Breast epithelium (tissue), 4 donors: ENCODE measurements around the gene HSPB6. TPM values are rescaled to one million over a fixed set of nuclear protein-coding genes. Genes with fewer than 3 reads are reported as not detected.

Source experiments
- DNase-seq, 2 donors: peaks; one replicate each; pipeline ENCODE4 v3.0.0-alpha.2; 2019; ENCODE audit warnings: low spot score in 2 of 2
- H3K27ac ChIP-seq, 2 donors: fragments of 200-600 bp; sonication (generic) in 1 of 2; one replicate each; pipeline ENCODE4 v1.5.1; 2016 to 2019; ENCODE audit warnings: mild to moderate bottlenecking in 1 of 2
- H3K27me3 ChIP-seq, 2 donors: fragments of 200-600 bp; sonication (generic) in 1 of 2; one replicate each; pipeline versions ENCODE4 v1.5.1 to v1.6.0; 2017 to 2019; ENCODE audit warnings: control low read depth in 1 of 2, mild to moderate bottlenecking in 1 of 2
- H3K36me3 ChIP-seq: fragments of 200-600 bp; one replicate; pipeline ENCODE4 v1.5.1; 2019
- H3K4me1 ChIP-seq, 2 donors: fragments of 200-600 bp; sonication (generic); one replicate each; pipeline ENCODE4 v1.5.1; 2016 to 2019; ENCODE audit warnings: control low read depth in 1 of 2
- H3K4me3 ChIP-seq, 3 donors: fragments of 200-600 bp; sonication (generic); 1 replicate in 2 of 3; 2 replicates in 1 of 3; pipeline ENCODE4 v1.5.1; 2016 to 2019; ENCODE audit warnings: mild to moderate bottlenecking in 3 of 3, moderate library complexity in 2 of 3
- H3K9me3 ChIP-seq, 2 donors: fragments of 200-600 bp; sonication (generic) in 1 of 2; one replicate each; pipeline ENCODE4 v1.5.1; 2016 to 2019; ENCODE audit warnings: control low read depth in 1 of 2
- POLR2A ChIP-seq: fragments of 450-650 bp; IDR thresholded peaks from one replicate; pipeline ENCODE4 v1.6.1; 2016; ENCODE audit warnings: antibody characterized with exemption, mild to moderate bottlenecking, moderate library complexity
- POLR2AphosphoS5 ChIP-seq, 3 donors: sonication (generic); formaldehyde crosslinking; IDR thresholded peaks; one replicate each; pipeline ENCODE4 v1.6.1; 2017; ENCODE audit warnings: antibody characterized with exemption in 3 of 3
- intact Hi-C: fragments of 100-400 bp; cut with DNase I; formaldehyde crosslinking; loops from one replicate; pipeline ENCODE4 v1.15.1; 2023; ENCODE audit warnings: low total_unique reads
- total RNA-seq, 3 donors: library from RNA; depleted of rRNA; stranded (reverse); fragments of >200 nt; gene quantifications; one replicate each; pipeline ENCODE4 v1.1.0, GENCODE V29; 2016
- TF ChIP-seq, protein P1 (sequence below), 3 donors: fragments of 450-650 bp; IDR thresholded peaks; one replicate each; pipeline ENCODE4 v1.5.1; 2016 to 2017; ENCODE audit warnings: antibody characterized with exemption in 3 of 3, mild to moderate bottlenecking in 3 of 3, moderate library complexity in 3 of 3

Gene HSPB6
- total RNA-seq, 3 donors from 2014 or later: 31.0 to 144 (median 81.9) TPM

DNA sequence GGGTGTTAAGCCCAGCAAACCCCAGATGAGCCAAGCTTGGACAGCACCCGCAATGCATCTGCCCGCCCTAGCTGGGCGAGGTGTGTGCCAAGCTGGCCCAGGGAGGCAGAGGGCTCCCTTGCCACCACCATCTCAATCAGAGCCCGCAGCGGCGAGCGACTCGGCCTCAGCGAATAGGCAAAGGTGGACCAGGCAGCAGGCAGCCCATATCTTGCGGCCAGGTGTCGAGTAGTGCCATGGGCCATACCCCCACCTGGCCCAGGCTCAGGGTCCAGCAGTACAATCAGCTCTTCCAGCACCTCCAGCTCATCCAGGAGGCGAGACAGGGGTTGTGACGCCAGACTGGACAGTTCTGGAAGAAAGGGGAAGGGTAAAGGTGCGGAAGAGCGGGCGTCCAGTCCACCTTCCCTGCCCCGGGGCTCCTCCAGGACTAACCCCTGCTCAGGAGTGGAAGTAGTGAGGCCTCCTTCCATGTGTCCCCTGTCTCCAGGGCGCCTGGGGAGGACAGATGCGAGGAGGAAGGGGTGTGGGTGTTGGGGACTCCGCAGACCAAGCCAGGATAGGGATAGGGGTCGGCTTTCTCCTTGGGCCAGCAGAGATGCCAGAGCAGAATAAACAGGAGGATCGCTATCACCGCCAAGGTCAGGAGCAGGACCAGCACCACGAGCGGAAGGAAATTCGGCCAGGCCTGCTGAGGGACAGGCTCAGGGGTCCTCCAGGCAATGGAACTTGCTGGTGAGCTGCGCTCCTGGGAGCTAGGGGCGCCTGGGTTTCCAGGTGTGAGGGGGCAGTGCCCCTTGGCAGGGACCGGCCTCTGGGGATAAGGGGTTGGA is 17.3 kb downstream of the HSPB6 start:
- peak overlapping the region; percentile 53 to 76 (median 65) for H3K4me3 ChIP-seq
- H3K27me3 ChIP-seq: no peaks in the 10 kb centered on the region
- intact Hi-C loops: no loop called here
- H3K36me3 ChIP-seq: peaks cover 7% of the 10 kb centered on the region
- H3K9me3 ChIP-seq: no peaks in the 10 kb centered on the region
- TF ChIP-seq POLR2AphosphoS5 (IDR thresholded peaks at IDR 0.05) (no peak), POLR2A (no peak)
- TF ChIP-seq, protein P1, sequence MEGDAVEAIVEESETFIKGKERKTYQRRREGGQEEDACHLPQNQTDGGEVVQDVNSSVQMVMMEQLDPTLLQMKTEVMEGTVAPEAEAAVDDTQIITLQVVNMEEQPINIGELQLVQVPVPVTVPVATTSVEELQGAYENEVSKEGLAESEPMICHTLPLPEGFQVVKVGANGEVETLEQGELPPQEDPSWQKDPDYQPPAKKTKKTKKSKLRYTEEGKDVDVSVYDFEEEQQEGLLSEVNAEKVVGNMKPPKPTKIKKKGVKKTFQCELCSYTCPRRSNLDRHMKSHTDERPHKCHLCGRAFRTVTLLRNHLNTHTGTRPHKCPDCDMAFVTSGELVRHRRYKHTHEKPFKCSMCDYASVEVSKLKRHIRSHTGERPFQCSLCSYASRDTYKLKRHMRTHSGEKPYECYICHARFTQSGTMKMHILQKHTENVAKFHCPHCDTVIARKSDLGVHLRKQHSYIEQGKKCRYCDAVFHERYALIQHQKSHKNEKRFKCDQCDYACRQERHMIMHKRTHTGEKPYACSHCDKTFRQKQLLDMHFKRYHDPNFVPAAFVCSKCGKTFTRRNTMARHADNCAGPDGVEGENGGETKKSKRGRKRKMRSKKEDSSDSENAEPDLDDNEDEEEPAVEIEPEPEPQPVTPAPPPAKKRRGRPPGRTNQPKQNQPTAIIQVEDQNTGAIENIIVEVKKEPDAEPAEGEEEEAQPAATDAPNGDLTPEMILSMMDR (IDR thresholded peaks at IDR 0.05): no peak
- DNase-seq: no peak
- H3K4me1 ChIP-seq: peaks cover 6 to 11% of the 10 kb centered on the region in 2 donors
- H3K27ac ChIP-seq: peak overlapping the region; percentile 66 to 89

- intact Hi-C loops: no loop called here
- Histone ChIP-seq H3K36me3 (peaks cover 7% of the 10 kb centered on the region), H3K27me3 (no peaks in the 10 kb centered on the region), H3K4me3 (no peak overlapping the region), H3K9me3 (no peaks in the 10 kb centered on the region), H3K4me1 (peaks cover 5 to 6% of the 10 kb centered on the region in 2 donors), H3K27ac (peak overlapping the region in 1 of 2 donors; percentile 89)
- no peak for DNase-seq
- TF ChIP-seq POLR2AphosphoS5 (IDR thresholded peaks at IDR 0.05) (no peak), POLR2A (no peak)
- TF ChIP-seq, protein P1 (IDR thresholded peaks at IDR 0.05): no peak
Measured at GRCh38 chr19:35738887-35739229, 18.0 kb downstream of the HSPB6 start.

- H3K36me3 ChIP-seq: peaks cover 7% of the 10 kb centered on the region
- intact Hi-C loops: no loop called here
Measured at GRCh38 chr19:35738021-35738886, 18.6 kb downstream of the HSPB6 start.

GRCh38 chr19:35736913-35737886 is 19.6 kb downstream of the HSPB6 start:
- intact Hi-C loops: no loop called here
- peaks cover 5 to 6% of the 10 kb centered on the region in 2 donors for H3K4me1 ChIP-seq
- H3K4me3 ChIP-seq: no peak overlapping the region
- no peaks in the 10 kb centered on the region for H3K9me3 ChIP-seq
- H3K27ac ChIP-seq: no peak overlapping the region
- H3K36me3 ChIP-seq: peaks cover 7% of the 10 kb centered on the region
- TF ChIP-seq, protein P1 (IDR thresholded peaks at IDR 0.05): no peak
- TF ChIP-seq POLR2AphosphoS5 (IDR thresholded peaks at IDR 0.05): no peak
- TF ChIP-seq POLR2A: no peak
- no peaks in the 10 kb centered on the region for H3K27me3 ChIP-seq
- no peak for DNase-seq

More at GRCh38 chr19:35738021-35738886, 18.6 kb downstream of the HSPB6 start:
- H3K4me1 ChIP-seq: peaks cover 5 to 6% of the 10 kb centered on the region in 2 donors
- H3K9me3 ChIP-seq: no peaks in the 10 kb centered on the region
- H3K27ac ChIP-seq: no peak overlapping the region
- no peaks in the 10 kb centered on the region for H3K27me3 ChIP-seq
- TF ChIP-seq POLR2AphosphoS5 (IDR thresholded peaks at IDR 0.05): no peak
- TF ChIP-seq, protein P1 (IDR thresholded peaks at IDR 0.05): no peak
- TF ChIP-seq POLR2A: no peak
- no peak for DNase-seq
- no peak overlapping the region for H3K4me3 ChIP-seq
